H9 (cell line): ENCODE data around the gene ERVV-1. TPM values are rescaled to one million over a fixed set of nuclear protein-coding genes. Genes with fewer than 3 reads are reported as not detected.

Source experiments
- DNase-seq: peaks from one replicate; pipeline ENCODE4 v3.0.0-alpha.2; 2017
- H2AFZ ChIP-seq: one replicate; pipeline ENCODE4 v1.6.1; 2013; ENCODE audit warnings: mild to moderate bottlenecking, low read length, control low read depth, moderate library complexity
- H2AK5ac ChIP-seq: 2 replicates; pipeline ENCODE4 v1.6.1; 2013; ENCODE audit warnings: low read length, control low read depth, mixed read lengths; ENCODE audit not compliant: insufficient read length
- H2BK120ac ChIP-seq: one replicate; pipeline ENCODE4 v1.6.1; 2013; ENCODE audit warnings: low read depth, mild to moderate bottlenecking, low read length, control low read depth, inconsistent platforms; ENCODE audit not compliant: poor library complexity, severe bottlenecking
- H2BK12ac ChIP-seq: 2 replicates; pipeline ENCODE4 v1.6.1; 2013; ENCODE audit warnings: low read length, control low read depth, mixed read lengths, low read depth; ENCODE audit not compliant: insufficient read length
- H2BK15ac ChIP-seq: 2 replicates; pipeline ENCODE4 v1.6.1; 2013; ENCODE audit warnings: low read depth, low read length, control low read depth
- H2BK20ac ChIP-seq: one replicate; pipeline ENCODE4 v1.6.1; 2013; ENCODE audit warnings: low read depth, mild to moderate bottlenecking, low read length, control low read depth, inconsistent platforms; ENCODE audit not compliant: poor library complexity, severe bottlenecking
- H2BK5ac ChIP-seq: 2 replicates; pipeline ENCODE4 v1.6.1; 2013; ENCODE audit warnings: low read length, control low read depth, mixed read lengths; ENCODE audit not compliant: insufficient read length
- H3K14ac ChIP-seq: 2 replicates; pipeline ENCODE4 v1.6.1; 2013; ENCODE audit warnings: low read length, control low read depth; ENCODE audit not compliant: insufficient read depth
- H3K18ac ChIP-seq: 2 replicates; pipeline ENCODE4 v1.6.1; 2013; ENCODE audit warnings: low read depth, mild to moderate bottlenecking, mixed read lengths, low read length, control low read depth; ENCODE audit not compliant: insufficient read length
- H3K23ac ChIP-seq: 2 replicates; pipeline ENCODE4 v1.6.1; 2013; ENCODE audit warnings: low read length, control low read depth, mixed read lengths, low read depth; ENCODE audit not compliant: insufficient read length
- H3K23me2 ChIP-seq: 2 replicates; pipeline ENCODE4 v1.6.1; 2013; ENCODE audit warnings: low read depth, mild to moderate bottlenecking, mixed read lengths, low read length, control low read depth; ENCODE audit not compliant: insufficient read length, poor library complexity, severe bottlenecking
- H3K27ac ChIP-seq: 2 replicates; pipeline ENCODE4 v1.5.1; 2013; ENCODE audit warnings: low read length, control low read depth, mixed read lengths, low read depth; ENCODE audit not compliant: insufficient read length
- H3K27me3 ChIP-seq: 2 replicates; pipeline ENCODE4 v1.6.1; 2013; ENCODE audit warnings: low read length, control low read depth, inconsistent platforms; ENCODE audit not compliant: insufficient read depth
- H3K4ac ChIP-seq: 2 replicates; pipeline ENCODE4 v1.6.1; 2013; ENCODE audit warnings: low read depth, mild to moderate bottlenecking, control low read depth, inconsistent platforms, low read length, moderate library complexity
- H3K4me1 ChIP-seq: 2 replicates; pipeline ENCODE4 v1.6.1; 2013; ENCODE audit warnings: low read length, control low read depth, inconsistent platforms; ENCODE audit not compliant: insufficient read depth
- H3K4me2 ChIP-seq: 2 replicates; pipeline ENCODE4 v1.6.1; 2013; ENCODE audit warnings: low read length, control low read depth, mixed read lengths; ENCODE audit not compliant: insufficient read length, insufficient read depth
- H3K56ac ChIP-seq: 2 replicates; pipeline ENCODE4 v1.6.1; 2013; ENCODE audit warnings: low read depth, mild to moderate bottlenecking, mixed read lengths, low read length, control low read depth; ENCODE audit not compliant: insufficient read length
- H3K79me1 ChIP-seq: 2 replicates; pipeline ENCODE4 v1.6.1; 2013; ENCODE audit warnings: low read depth, mild to moderate bottlenecking, moderate library complexity, low read length, control low read depth, inconsistent platforms; ENCODE audit not compliant: insufficient read depth, poor library complexity, severe bottlenecking
- H3K79me2 ChIP-seq: 2 replicates; pipeline ENCODE4 v1.6.1; 2013; ENCODE audit warnings: low read length, control low read depth, inconsistent platforms; ENCODE audit not compliant: insufficient read depth
- H3K9ac ChIP-seq: 2 replicates; pipeline ENCODE4 v1.6.1; 2013; ENCODE audit warnings: low read length, control low read depth, mixed read lengths; ENCODE audit not compliant: insufficient read length; ENCODE audit errors: extremely low read depth
- H3K9me3 ChIP-seq: one replicate; pipeline ENCODE4 v1.6.1; 2013; ENCODE audit warnings: low read depth, low read length, inconsistent platforms; ENCODE audit not compliant: control insufficient read depth
- H3T11ph ChIP-seq: one replicate; pipeline ENCODE4 v1.6.1; 2013; ENCODE audit warnings: mild to moderate bottlenecking, low read length, control low read depth, inconsistent platforms
- H4K20me1 ChIP-seq: one replicate; pipeline ENCODE4 v1.6.1; 2013; ENCODE audit not compliant: control insufficient read depth, insufficient read length, insufficient read depth
- H4K5ac ChIP-seq: 2 replicates; pipeline ENCODE4 v1.6.1; 2013; ENCODE audit warnings: low read depth, mild to moderate bottlenecking, mixed read lengths, low read length, control low read depth; ENCODE audit not compliant: insufficient read length
- H4K8ac ChIP-seq: replicated peaks from 2 replicates; pipeline ENCODE4 v1.6.1; 2013; ENCODE audit warnings: low read length, control low read depth, mixed read lengths, low read depth; ENCODE audit not compliant: insufficient read length
- H4K91ac ChIP-seq: 2 replicates; pipeline ENCODE4 v1.6.1; 2013; ENCODE audit warnings: low read depth, mild to moderate bottlenecking, moderate library complexity, mixed read lengths, low read length, control low read depth; ENCODE audit not compliant: insufficient read length
- H3K27ac Mint-ChIP-seq, 3 experiments: 2 replicates in 2 of 3; 3 replicates in 1 of 3; pipeline ENCODE4 v1.8.0; 2020 to 2021; ENCODE audit warnings: mixed read lengths in 3 of 3, mild to moderate bottlenecking in 1 of 3, moderate library complexity in 1 of 3
- H3K27me3 Mint-ChIP-seq: 2 replicates; pipeline ENCODE4 v1.8.0; 2021; ENCODE audit warnings: low read depth, mild to moderate bottlenecking, moderate library complexity, mixed read lengths
- H3K36me3 Mint-ChIP-seq, 3 experiments: 2 replicates in 2 of 3; 3 replicates in 1 of 3; pipeline ENCODE4 v1.8.0; 2020 to 2021; ENCODE audit warnings: low read depth in 3 of 3, mixed read lengths in 3 of 3; ENCODE audit not compliant: insufficient read depth in 1 of 3
- H3K4me1 Mint-ChIP-seq, 2 experiments: 2 replicates each; pipeline ENCODE4 v1.8.0; 2020; ENCODE audit warnings: mixed read lengths in 2 of 2
- H3K4me3 Mint-ChIP-seq, 2 experiments: 2 replicates in 1 of 2; 3 replicates in 1 of 2; pipeline ENCODE4 v1.8.0; 2020 to 2021; ENCODE audit warnings: mild to moderate bottlenecking in 2 of 2, mixed read lengths in 2 of 2, moderate library complexity in 1 of 2
- H3K9me3 Mint-ChIP-seq, 2 experiments: 2 replicates in 1 of 2; 3 replicates in 1 of 2; pipeline ENCODE4 v1.8.0; 2020; ENCODE audit warnings: mild to moderate bottlenecking in 2 of 2, mixed read lengths in 2 of 2, moderate library complexity in 1 of 2
- CTCF ChIP-seq: fragments of 200-600 bp; sonication (generic); conservative IDR thresholded peaks from 3 replicates; pipeline ENCODE4 v1.8.0; 2021; ENCODE audit warnings: antibody characterized with exemption, mild to moderate bottlenecking
- WGBS: extraction: QIAGEN DNeasy Blood & Tissue Kit; methylation state at CpG from one replicate; pipeline ENCODE4 v1.1.7; 2013; ENCODE audit warnings: missing lambda C conversion rate, low lambda C conversion rate, mixed read lengths; ENCODE audit not compliant: insufficient read length; ENCODE audit errors: extremely low coverage; 5-methylcytosine and 5-hydroxymethylcytosine counted together
- long read RNA-seq: library from polyadenylated mRNA; unstranded; transcript quantifications from one replicate; pipeline ENCODE4 v2.0.0, GENCODE V29; 2020
- total RNA-seq: library from RNA; stranded (reverse); gene quantifications from 2 replicates; pipeline ENCODE4 v1.2.1, GENCODE V29; 2021

ERVV-1 gene
- not detected in 2 replicates for total RNA-seq
- long read RNA-seq = 0 reads

DNA sequence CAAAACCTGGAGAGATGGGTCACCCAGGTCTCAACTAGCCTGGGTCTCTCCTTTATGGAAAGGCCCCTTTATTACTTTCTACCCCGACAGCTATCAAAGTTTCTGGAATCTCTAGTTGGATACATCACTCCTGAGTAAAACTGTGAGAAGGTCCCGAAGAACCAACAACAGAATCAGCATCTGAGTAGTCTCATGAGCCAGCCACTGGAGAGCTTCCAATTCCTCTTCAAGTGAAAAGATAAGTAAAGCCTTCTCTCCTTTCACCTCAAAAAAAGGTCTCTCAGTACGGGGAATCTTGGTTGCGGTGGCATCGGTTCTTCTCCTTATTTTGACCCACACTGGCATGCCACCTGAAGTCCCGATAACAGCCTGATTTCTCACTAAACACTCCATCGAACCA is at the start of gene ERVV-1:
Gene ERVV-1, plus strand, starts transcription at position 301 of the 400 bp plus-strand sequence. CDS start 170 bp downstream, outside the sequence.
- Mint-ChIP-seq H3K9me3 (no peaks in the 10 kb centered on the region; a peak in 2 of 5 replicates), H3K4me3 (no peak within 1 kb of the TSS), H3K27ac (no peak within 1 kb of the TSS), H3K4me1 (peaks cover 8% of the 10 kb centered on the region in 2 experiments), H3K36me3 (no peaks in the 10 kb centered on the region; a peak in 1 of 7 replicates), H3K27me3 (peaks cover 13% of the 10 kb centered on the region)
- Histone ChIP-seq H2BK12ac (no peak within 1 kb of the TSS), H3K9me3 (no peaks in the 10 kb centered on the region), H2BK20ac (no peak within 1 kb of the TSS), H3K27me3 (no peaks in the 10 kb centered on the region), H3K79me2 (no peaks in the 10 kb centered on the region), H3K4ac (no peak within 1 kb of the TSS), H3K18ac (no peak within 1 kb of the TSS), H3K9ac (no peak within 1 kb of the TSS), H4K91ac (no peak within 1 kb of the TSS), H2AK5ac (no peak within 1 kb of the TSS), H4K5ac (no peak within 1 kb of the TSS), H2BK120ac (no peak within 1 kb of the TSS), H3K56ac (no peak within 1 kb of the TSS), H4K20me1 (no peaks in the 10 kb centered on the region), H3K27ac (no peak within 1 kb of the TSS), H2BK15ac (no peak within 1 kb of the TSS), H3K14ac (no peak within 1 kb of the TSS), H3K4me2 (no peak within 1 kb of the TSS), H4K8ac (no peak within 1 kb of the TSS), H3K23ac (no peak within 1 kb of the TSS), H3K23me2 (no peaks in the 10 kb centered on the region), H3K4me1 (no peaks in the 10 kb centered on the region), H2BK5ac (no peak within 1 kb of the TSS), H3T11ph (no peak within 1 kb of the TSS), H3K79me1 (no peaks in the 10 kb centered on the region), H2AFZ (no peak within 1 kb of the TSS)
- no peak for TF ChIP-seq CTCF
- no peak for DNase-seq
- WGBS = no CpG with 5 or more reads among the region's 7 CpGs
